Fibroblast of lung (primary cell): ENCODE measurements around the gene TCERG1L. TPM values are rescaled to one million over a fixed set of nuclear protein-coding genes. Genes with fewer than 3 reads are reported as not detected.

Experiments used
- DNase-seq, 2 donors: peaks; one replicate each; pipeline versions ENCODE4 v3.0.0 to v3.0.0-alpha.2; 2010; ENCODE audit warnings: low read depth in 2 of 2
- H2AFZ ChIP-seq: 2 replicates; pipeline ENCODE4 v1.5.1; 2012; ENCODE audit warnings: low read length, control low read depth, inconsistent platforms
- H3K27ac ChIP-seq: 2 replicates; pipeline ENCODE4 v1.5.1; 2011; ENCODE audit warnings: low read length, control low read depth; ENCODE audit not compliant: insufficient read depth
- H3K27me3 ChIP-seq: 2 replicates; pipeline ENCODE4 v1.5.1; 2011; ENCODE audit warnings: mild to moderate bottlenecking, low read length; ENCODE audit not compliant: control insufficient read depth, insufficient read depth
- H3K36me3 ChIP-seq: 2 replicates; pipeline ENCODE4 v1.5.1; 2011; ENCODE audit warnings: low read length; ENCODE audit not compliant: control insufficient read depth, insufficient read depth
- H3K4me1 ChIP-seq: 2 replicates; pipeline ENCODE4 v1.5.1; 2011; ENCODE audit warnings: low read length; ENCODE audit not compliant: control insufficient read depth, insufficient read depth; ENCODE audit errors: extremely low read depth
- H3K4me2 ChIP-seq: 2 replicates; pipeline ENCODE4 v1.5.1; 2011; ENCODE audit warnings: low read length, control low read depth; ENCODE audit not compliant: insufficient read depth; ENCODE audit errors: extremely low read depth
- H3K4me3 ChIP-seq, 4 experiments: fragments of 200-600 bp in 1 of 4; sonication (generic) in 1 of 4; replicated peaks in 1 of 4; 2 replicates each; pipeline ENCODE4 v1.5.1; 2011 to 2016; ENCODE audit warnings: low read length in 4 of 4, low read depth in 3 of 4, mild to moderate bottlenecking in 3 of 4, control low read depth in 2 of 4, inconsistent platforms in 1 of 4, mixed read lengths in 1 of 4; ENCODE audit not compliant: insufficient read depth in 1 of 4; ENCODE audit errors: control extremely low read depth in 1 of 4
- H3K79me2 ChIP-seq: 2 replicates; pipeline ENCODE4 v1.5.1; 2012; ENCODE audit warnings: mild to moderate bottlenecking, low read length, inconsistent platforms; ENCODE audit not compliant: control insufficient read depth, insufficient read depth
- H3K9ac ChIP-seq: 2 replicates; pipeline ENCODE4 v1.5.1; 2011; ENCODE audit warnings: mild to moderate bottlenecking, low read length, control low read depth; ENCODE audit not compliant: insufficient read depth
- H3K9me3 ChIP-seq: 2 replicates; pipeline ENCODE4 v1.5.1; 2012; ENCODE audit warnings: low read depth, low read length; ENCODE audit not compliant: control insufficient read depth, insufficient read depth
- H4K20me1 ChIP-seq: 2 replicates; pipeline ENCODE4 v1.5.1; 2011; ENCODE audit warnings: low read length; ENCODE audit not compliant: control insufficient read depth, insufficient read depth; ENCODE audit errors: extremely low read depth
- CTCF ChIP-seq, 2 donors: IDR thresholded peaks in 1 of 2; conservative IDR thresholded peaks in 1 of 2; 1 replicate in 1 of 2; 2 replicates in 1 of 2; pipeline ENCODE4 v1.5.1; 2011 to 2012; ENCODE audit warnings: low read length in 2 of 2, control low read depth in 1 of 2, inconsistent platforms in 1 of 2, low read depth in 1 of 2, mild to moderate bottlenecking in 1 of 2
- EZH2 ChIP-seq: IDR thresholded peaks from 2 replicates; pipeline ENCODE4 v1.5.1; 2012; ENCODE audit warnings: low read length, control low read depth, mild to moderate bottlenecking; ENCODE audit errors: missing control alignments
- polyA plus RNA-seq, 2 donors: library from polyadenylated mRNA; depleted of rRNA in 1 of 2; stranded (reverse) in 1 of 2; unstranded in 1 of 2; fragments of >200 nt; gene quantifications; 2 replicates each; pipeline ENCODE4 v1.2.1, GENCODE V29; 2011 to 2012; ENCODE audit warnings: missing spikeins in 1 of 2
- total RNA-seq: library from RNA; depleted of rRNA; stranded (reverse); fragments of >200 nt; gene quantifications from 2 replicates; pipeline ENCODE4 v1.2.1, GENCODE V29; 2014

TCERG1L gene
- total and polyA plus RNA-seq, 2 donors (not counting 1 experiment from before 2014, with no cell fraction given) = 0.02 TPM; not detected in 1

- Histone ChIP-seq H3K9ac (no peak overlapping the region), H4K20me1 (no peaks in the 10 kb centered on the region), H3K4me3 (no peak overlapping the region), H3K27me3 (no peaks in the 10 kb centered on the region), H3K36me3 (no peaks in the 10 kb centered on the region), H2AFZ (no peak overlapping the region), H3K4me2 (no peak overlapping the region), H3K27ac (no peak overlapping the region), H3K79me2 (no peaks in the 10 kb centered on the region), H3K9me3 (no peaks in the 10 kb centered on the region), H3K4me1 (no peaks in the 10 kb centered on the region)
- no peak for DNase-seq
- no peak for TF ChIP-seq CTCF (conservative IDR thresholded peaks at IDR 0.05 in 1 of 2, IDR thresholded peaks at IDR 0.05 in 1 of 2; ENCODE audit: low read depth in 1 of 2, low read length in 2 of 2)
- no peak for TF ChIP-seq EZH2
Observed at GRCh38 chr10:131116216-131116990, 195.1 kb downstream of the TCERG1L start.

- Histone ChIP-seq H3K9ac (no peak overlapping the region), H3K79me2 (no peaks in the 10 kb centered on the region), H3K4me1 (no peaks in the 10 kb centered on the region), H3K4me2 (no peak overlapping the region), H3K9me3 (no peaks in the 10 kb centered on the region), H2AFZ (no peak overlapping the region), H4K20me1 (no peaks in the 10 kb centered on the region), H3K27ac (no peak overlapping the region), H3K4me3 (no peak overlapping the region), H3K36me3 (no peaks in the 10 kb centered on the region), H3K27me3 (no peaks in the 10 kb centered on the region)
- DNase-seq = no peak
- TF ChIP-seq CTCF (conservative IDR thresholded peaks at IDR 0.05 in 1 of 2, IDR thresholded peaks at IDR 0.05 in 1 of 2; ENCODE audit: low read depth in 1 of 2, low read length in 2 of 2) = no peak
- no peak for TF ChIP-seq EZH2
Observed at GRCh38 chr10:131115801-131116200, 195.7 kb downstream of the TCERG1L start.

- no peak for DNase-seq
- Histone ChIP-seq H2AFZ (no peak overlapping the region), H3K9ac (no peak overlapping the region), H3K4me2 (no peak overlapping the region), H3K4me3 (no peak overlapping the region), H3K4me1 (no peaks in the 10 kb centered on the region), H3K27ac (no peak overlapping the region), H3K27me3 (no peaks in the 10 kb centered on the region), H3K9me3 (no peaks in the 10 kb centered on the region), H4K20me1 (no peaks in the 10 kb centered on the region), H3K36me3 (no peaks in the 10 kb centered on the region), H3K79me2 (no peaks in the 10 kb centered on the region)
- no peak for TF ChIP-seq CTCF (conservative IDR thresholded peaks at IDR 0.05 in 1 of 2, IDR thresholded peaks at IDR 0.05 in 1 of 2; ENCODE audit: low read depth in 1 of 2, low read length in 2 of 2)
- no peak for TF ChIP-seq EZH2
Observed at GRCh38 chr10:131115321-131115720, 196.2 kb downstream of the TCERG1L start.
